ENCODE results near the gene NR0B2.
"Not testable (repeated sequence)": the region's sequence is repeated elsewhere in the genome, so short reads cannot be mapped to it uniquely, and the experiment has no call there.

NR0B2 gene, protein sequence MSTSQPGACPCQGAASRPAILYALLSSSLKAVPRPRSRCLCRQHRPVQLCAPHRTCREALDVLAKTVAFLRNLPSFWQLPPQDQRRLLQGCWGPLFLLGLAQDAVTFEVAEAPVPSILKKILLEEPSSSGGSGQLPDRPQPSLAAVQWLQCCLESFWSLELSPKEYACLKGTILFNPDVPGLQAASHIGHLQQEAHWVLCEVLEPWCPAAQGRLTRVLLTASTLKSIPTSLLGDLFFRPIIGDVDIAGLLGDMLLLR

GRCh38 chr1:26913754-26914619, at the start of gene NR0B2:
Gene NR0B2 (minus strand): TSS chr1:26913975. CDS start chr1:26913940, 35 bp downstream.
- no peak for DNase-seq

DNA sequence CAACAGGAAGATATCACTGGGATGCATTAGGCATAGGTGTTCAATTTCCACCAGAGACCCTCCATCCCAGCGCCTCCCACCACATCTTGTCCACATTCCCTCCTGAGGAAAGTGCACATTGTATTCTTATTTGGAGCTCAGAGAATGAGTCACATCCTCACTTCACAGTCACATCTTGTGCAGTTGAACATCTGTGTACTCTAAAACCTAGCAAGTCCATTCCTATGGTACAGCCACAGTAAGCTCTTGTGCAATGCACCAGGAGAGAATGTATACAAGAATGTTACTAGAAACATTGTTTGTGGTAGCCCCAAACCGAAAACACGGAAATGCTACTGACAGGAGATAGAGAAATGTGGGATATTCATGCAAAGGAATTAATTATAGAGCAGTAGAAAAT, 48.1 kb upstream of the NR0B2 start:
- no peak for DNase-seq

- no peak for DNase-seq
These were observed 46.8 kb upstream of the NR0B2 start for GRCh38 chr1:26960625-26960966.

DNA sequence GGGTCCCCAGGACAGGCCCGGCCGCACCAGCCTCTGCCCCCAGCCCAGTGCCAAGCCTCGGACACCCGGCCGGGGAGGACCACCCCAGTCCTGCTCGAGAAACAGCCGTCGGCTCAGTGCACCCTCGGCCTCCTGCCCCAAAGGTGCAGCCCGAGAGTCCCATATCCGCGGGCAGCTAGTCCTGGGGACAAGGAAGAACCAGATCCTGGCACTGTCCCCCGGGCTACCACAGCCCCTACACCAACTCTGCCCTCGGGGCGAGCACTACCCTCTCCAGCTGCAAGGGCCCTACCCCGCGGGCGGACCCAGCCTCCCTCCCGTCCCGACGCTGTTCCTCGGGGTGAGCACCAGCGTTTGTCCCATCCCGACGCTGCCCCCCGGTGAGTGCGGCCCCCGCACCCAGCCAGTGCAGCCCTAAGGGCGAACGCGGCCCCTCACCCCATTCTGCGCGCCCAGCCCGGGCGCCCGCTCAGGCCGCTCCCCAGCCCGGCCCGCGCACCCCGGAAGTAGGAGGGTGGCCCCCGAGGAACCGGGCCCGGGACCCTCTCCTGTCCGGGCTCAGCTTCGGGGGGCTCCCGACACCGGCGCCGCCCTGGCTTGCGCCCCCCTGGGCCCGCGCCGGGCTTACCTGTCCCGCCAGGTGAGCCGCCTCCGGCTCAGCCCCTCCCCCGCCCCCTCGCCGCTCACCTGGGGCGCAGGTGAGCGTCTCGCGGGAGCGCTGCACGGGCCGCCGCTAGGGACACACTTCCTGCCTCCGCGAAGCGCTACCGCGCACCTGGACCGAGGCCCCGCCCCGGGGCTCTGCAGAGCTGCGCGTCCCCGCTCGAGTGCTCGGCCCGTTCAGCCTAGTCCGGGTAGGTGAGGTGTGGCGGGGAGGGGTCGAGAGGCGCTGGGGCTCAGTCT, 46.2 kb upstream of the NR0B2 start, which contains the start of gene KDF1:
KDF1 (minus strand) TSS at position 747 of the 903 bp plus-strand sequence. CDS start 8,088 bp downstream, outside the sequence.
- DNase-seq, result peak in 2 of 4 experiments; percentile 43 to 57

GRCh38 chr1:26959270-26959669, 45.5 kb upstream of the NR0B2 start:
- no peak for DNase-seq

GRCh38 chr1:26957306-26957705, 43.5 kb upstream of the NR0B2 start:
- DNase-seq, result no peak

GRCh38 chr1:26956321-26956720, 42.5 kb upstream of the NR0B2 start:
- no peak for DNase-seq

DNA sequence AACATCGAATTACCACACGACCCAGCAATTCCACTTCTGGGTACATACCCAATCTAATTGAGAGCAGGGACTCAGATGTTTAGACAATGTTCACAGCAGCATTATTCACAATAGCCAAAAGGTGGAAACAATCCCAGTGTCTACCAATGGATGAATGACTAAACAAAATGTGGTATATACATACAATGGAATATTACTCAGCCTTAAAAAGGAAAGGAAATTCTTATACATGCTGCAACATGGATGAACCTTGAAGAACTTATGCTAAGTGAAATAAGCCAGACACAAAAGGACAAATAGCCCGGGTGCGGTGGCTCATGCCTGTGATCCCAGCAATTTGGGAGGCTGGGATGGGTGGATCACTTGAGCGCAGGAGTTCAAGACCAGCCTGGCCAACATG, 39.6 kb upstream of the NR0B2 start:
- no peak for DNase-seq

DNA sequence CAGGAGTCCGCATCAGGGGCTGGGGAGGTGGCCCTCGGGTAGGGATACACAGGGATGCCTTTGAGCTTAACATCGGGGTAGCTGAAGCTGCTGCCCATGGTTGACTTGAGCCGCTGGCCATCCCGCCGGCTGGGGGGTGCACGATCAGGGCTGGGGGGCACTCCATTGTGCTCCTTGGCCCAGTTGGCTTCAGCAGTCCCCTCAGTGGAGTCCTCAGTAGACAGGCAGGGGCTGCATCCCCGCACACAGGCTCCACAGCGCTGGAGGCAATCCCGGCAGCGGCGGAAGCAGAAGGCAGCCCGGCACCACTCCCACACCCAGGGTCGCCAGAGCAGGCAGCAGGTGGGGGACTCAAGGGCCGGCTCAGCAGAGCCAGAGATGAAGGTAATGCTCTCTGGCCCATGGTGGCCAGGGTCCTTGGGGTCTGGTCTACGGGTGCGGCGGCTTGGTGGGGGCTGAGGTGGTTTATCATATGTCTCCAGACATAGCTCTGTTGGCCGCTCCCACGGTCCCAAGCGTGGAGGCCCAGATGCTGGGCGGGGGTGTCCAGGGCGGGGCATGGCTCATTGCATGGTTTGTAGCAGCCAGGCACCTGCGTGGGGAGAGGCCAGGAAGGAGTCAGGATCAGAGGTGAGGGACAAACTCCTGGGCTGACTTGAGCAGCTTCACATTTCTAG, 38.2 kb upstream of the NR0B2 start:
- no peak for DNase-seq

- no peak for DNase-seq
These were observed 37.4 kb upstream of the NR0B2 start for GRCh38 chr1:26951216-26951615.

DNA sequence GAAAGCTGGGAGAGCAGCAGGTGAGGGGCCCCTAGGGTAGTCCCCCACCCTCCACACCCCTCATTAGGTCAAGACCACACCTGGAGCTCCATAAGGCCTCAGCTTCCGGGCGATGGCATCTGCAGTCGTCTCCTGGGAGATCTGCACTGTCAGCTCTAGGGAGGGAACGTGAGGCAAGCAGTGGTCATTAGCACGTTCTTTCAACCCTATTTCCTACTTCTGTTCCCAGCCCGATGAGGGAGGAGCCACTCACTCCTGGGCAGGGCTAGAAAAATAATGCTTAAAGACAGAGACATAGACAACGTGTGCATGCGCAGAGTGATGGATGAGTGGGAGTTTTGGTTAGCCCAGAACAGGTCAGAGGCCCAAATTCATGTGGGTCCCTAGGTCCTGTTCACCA, 36.8 kb upstream of the NR0B2 start:
- no peak for DNase-seq

DNA sequence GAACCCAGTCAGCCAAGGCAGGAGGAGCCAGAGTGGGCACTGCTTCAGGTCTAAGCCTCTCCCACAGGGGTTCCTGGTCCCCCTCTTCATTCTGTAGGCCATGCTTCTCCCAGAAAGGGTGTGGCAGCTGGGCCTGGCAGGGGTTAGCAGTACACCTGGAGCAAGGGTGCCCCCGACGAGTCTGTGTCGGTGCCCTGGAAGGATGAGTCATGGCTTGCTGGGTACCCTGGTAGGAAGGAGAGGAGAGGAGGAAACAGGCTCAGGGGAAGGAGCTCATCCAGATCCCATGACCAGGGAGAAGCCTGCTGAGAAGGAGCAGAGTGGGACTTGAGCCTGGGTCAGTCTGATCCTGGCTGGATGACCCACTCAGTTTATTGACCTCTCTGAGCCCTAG, 36.1 kb upstream of the NR0B2 start:
- no peak for DNase-seq

DNA sequence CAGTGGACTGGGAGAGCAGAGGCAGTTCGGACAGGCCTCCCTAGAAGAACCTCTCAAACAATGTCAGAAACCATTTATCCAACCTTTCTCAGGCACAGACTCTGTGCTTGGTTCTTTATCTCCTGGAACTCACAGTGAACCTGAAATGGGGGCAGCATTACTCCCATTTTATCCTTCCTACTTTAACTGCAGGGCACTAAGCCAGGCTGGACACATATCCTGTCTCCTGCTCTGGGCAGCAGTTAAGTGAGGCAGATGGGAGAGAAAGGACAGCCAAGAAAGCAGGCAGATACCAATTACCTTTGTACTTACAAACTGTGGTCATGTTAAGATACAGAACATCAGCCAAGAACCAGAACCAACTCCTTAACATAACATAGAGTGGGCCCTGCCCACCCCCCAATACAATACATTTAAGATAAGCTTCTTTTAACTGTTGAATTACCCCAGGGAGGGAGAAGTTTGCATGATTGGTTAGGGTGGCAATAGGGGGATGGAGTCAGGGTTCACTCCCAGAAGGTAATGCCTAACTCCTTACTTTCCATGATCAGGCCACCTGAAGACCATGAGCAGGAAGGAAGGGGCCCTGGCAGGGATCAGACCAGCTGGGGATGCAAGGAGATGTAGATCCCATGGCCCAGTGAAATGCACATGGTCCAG, 35.6 kb upstream of the NR0B2 start:
- DNase-seq, result no peak

DNA sequence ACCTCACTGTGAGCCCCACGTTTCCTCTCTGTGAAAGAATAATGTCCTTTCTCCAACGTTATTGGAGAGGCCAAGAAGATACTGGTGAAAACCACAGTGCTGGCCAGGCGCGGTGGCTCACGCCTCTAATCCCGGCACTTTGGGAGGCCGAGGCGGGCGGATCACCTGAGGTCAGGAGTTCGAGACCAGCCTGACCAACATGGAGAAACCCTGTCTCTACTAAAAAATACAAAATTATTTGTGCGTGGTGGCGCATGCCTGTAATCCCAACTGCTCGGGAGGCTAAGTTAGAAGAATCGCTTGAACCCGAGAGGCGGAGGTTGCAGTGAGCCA, 34.9 kb upstream of the NR0B2 start:
- DNase-seq, result not testable (repeated sequence)

GRCh38 chr1:26946270-26946669, 32.5 kb upstream of the NR0B2 start:
- no peak for DNase-seq

GRCh38 chr1:26945728-26946127, 32.0 kb upstream of the NR0B2 start:
- no peak for DNase-seq

- DNase-seq, result no peak
These were observed 31.4 kb upstream of the NR0B2 start for GRCh38 chr1:26945138-26945537.

DNA sequence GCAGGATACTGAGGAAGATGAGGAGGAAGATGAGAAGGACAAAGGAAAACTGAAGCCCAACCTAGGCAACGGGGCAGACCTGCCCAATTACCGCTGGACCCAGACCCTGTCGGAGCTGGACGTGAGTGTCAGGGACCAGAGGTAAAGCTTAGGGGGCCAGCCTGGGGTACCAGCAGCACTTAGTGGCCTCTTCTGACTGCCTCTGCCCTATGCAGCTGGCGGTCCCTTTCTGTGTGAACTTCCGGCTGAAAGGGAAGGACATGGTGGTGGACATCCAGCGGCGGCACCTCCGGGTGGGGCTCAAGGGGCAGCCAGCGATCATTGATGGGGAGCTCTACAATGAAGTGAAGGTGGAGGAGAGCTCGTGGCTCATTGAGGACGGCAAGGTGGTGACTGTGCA, 28.9 kb upstream of the NR0B2 start:
- no peak for DNase-seq

DNA sequence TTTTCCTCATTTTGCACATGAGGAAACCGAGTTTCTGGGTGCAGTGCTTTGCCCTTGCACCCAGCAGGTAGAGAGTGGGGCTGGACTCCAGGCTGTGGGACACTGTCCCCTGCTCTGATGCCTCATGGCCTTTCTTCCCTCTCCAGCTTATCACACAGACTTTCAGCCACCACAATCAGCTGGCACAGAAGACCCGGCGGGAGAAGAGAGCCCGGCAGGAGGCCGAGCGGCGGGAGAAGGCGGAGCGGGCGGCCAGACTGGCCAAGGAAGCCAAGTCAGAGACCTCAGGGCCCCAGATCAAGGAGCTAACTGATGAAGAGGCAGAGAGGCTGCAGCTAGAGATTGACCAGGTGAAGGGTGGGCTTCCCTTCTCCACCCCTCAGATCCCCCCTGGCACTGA, 27.5 kb upstream of the NR0B2 start:
- DNase-seq, result no peak

GRCh38 chr1:26938659-26939025, 24.9 kb upstream of the NR0B2 start:
- DNase-seq, result no peak

DNA sequence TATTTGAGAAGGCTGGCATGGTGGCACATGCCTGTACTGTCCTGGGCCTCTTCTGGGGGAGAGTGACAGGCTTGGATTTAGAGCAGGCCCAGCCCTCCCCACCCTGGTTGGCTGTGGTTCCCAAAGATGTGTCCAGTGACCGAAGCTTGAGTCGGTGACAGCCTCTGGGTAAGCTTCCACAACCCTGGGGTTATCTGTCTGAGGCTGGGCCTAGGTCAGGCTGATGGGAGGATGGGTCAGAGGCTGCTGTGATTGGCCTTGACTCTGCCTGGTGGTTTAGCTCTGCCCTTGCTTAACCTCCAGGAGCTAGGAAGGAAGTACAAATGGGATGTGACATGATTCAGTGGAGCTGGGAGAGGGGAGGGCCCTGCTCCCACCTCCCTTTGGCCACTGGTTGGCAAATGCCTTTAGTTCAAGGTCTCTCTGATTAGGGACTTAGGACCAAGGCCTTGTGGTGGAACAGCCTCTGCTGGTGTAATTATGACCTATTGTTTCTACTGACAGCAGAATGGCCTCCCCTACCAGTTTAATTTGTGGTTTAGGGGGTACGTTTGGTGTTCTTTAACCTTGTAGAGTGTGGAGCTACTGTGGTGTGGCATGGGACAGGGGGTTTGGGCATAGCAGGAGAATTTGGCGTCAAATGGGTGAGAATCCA, 24.4 kb upstream of the NR0B2 start:
- DNase-seq, result no peak

DNA sequence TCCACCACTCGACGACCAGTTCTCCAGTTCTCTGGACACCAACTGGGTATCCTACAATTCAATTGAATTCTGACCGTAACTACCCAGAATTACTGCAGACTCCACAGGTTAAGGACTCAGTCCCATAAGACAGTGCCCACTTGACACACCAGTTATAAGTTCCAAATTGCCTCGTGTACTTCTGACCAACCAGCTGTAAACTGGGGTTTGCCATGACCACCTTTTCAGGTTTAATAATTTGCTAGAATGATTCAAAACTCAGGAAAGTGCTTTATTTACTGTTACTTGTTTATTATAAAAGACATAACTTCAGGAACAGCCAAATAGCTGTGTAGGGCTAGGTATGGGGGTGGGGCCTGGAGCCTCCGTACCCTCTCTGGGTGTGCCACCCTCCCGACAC, 23.0 kb upstream of the NR0B2 start:
- DNase-seq, result no peak
